Measurements from ENCODE around the gene MDFIC2. TPM values are rescaled to one million over a fixed set of nuclear protein-coding genes. Genes with fewer than 3 reads are reported as not detected.
"Not testable (repeated sequence)": the region's sequence is repeated elsewhere in the genome, so short reads cannot be mapped to it uniquely, and the experiment has no call there.

MDFIC2 gene
- total RNA-seq, 4 donors from 2014 or later, result not detected

GRCh38 chr3:70352215-70352614, 39.8 kb upstream of the MDFIC2 start:
- Histone ChIP-seq H3K4me1 (no peaks in the 10 kb centered on the region), H3K27me3 (no peaks in the 10 kb centered on the region), H3K36me3 (no peaks in the 10 kb centered on the region), H3K9me3 (no peaks in the 10 kb centered on the region), H3K4me3 (no peak overlapping the region), H3K27ac (no peak overlapping the region)
- TF ChIP-seq POLR2A (IDR thresholded peaks at IDR 0.05) (no peak), EP300 (IDR thresholded peaks at IDR 0.05) (no peak), CTCF (IDR thresholded peaks at IDR 0.05) (no peak), POLR2AphosphoS5 (IDR thresholded peaks at IDR 0.05) (no peak)
- DNase-seq (ENCODE audit: low spot score in 2 of 2), result no peak

GRCh38 chr3:70342149-70342548, 29.7 kb upstream of the MDFIC2 start:
- WGBS, result 27% methylated on average over 1 of the region's 1 CpG
- H3K36me3 ChIP-seq, result no peaks in the 10 kb centered on the region
- H3K27ac ChIP-seq, result no peak overlapping the region
- TF ChIP-seq EP300 (IDR thresholded peaks at IDR 0.05), result no peak
- no peak for TF ChIP-seq POLR2A (IDR thresholded peaks at IDR 0.05)
- no peak for TF ChIP-seq POLR2AphosphoS5 (IDR thresholded peaks at IDR 0.05)
- TF ChIP-seq CTCF (IDR thresholded peaks at IDR 0.05), result no peak
- no peak overlapping the region for H3K4me3 ChIP-seq
- no peak for DNase-seq (ENCODE audit: low spot score in 2 of 2)
- H3K27me3 ChIP-seq, result no peaks in the 10 kb centered on the region
- no peaks in the 10 kb centered on the region for H3K4me1 ChIP-seq
- no peaks in the 10 kb centered on the region for H3K9me3 ChIP-seq

- H3K27me3 ChIP-seq; H3K4me3 ChIP-seq; DNase-seq (ENCODE audit: low spot score in 2 of 2); H3K27ac ChIP-seq; H3K9me3 ChIP-seq; H3K36me3 ChIP-seq; H3K4me1 ChIP-seq: not testable (repeated sequence)
- WGBS, result 95% methylated on average over 1 of the region's 1 CpG
Observed at GRCh38 chr3:70336885-70337284, 24.4 kb upstream of the MDFIC2 start.

- H3K9me3 ChIP-seq, result no peaks in the 10 kb centered on the region
- H3K27me3 ChIP-seq, result no peaks in the 10 kb centered on the region
- WGBS, result 88% methylated on average over 3 of the region's 3 CpGs
- no peak for TF ChIP-seq POLR2A (IDR thresholded peaks at IDR 0.05)
- no peak for TF ChIP-seq EP300 (IDR thresholded peaks at IDR 0.05)
- no peak for TF ChIP-seq POLR2AphosphoS5 (IDR thresholded peaks at IDR 0.05)
- no peak for TF ChIP-seq CTCF (IDR thresholded peaks at IDR 0.05)
- H3K27ac ChIP-seq, result no peak overlapping the region
- no peak overlapping the region for H3K4me3 ChIP-seq
- H3K4me1 ChIP-seq, result no peaks in the 10 kb centered on the region
- H3K36me3 ChIP-seq, result no peaks in the 10 kb centered on the region
- DNase-seq (ENCODE audit: low spot score in 2 of 2), result no peak
Observed at GRCh38 chr3:70333080-70333479, 20.6 kb upstream of the MDFIC2 start.

- H3K4me1 ChIP-seq, result no peaks in the 10 kb centered on the region
- H3K36me3 ChIP-seq, result no peaks in the 10 kb centered on the region
- no peak for TF ChIP-seq POLR2AphosphoS5 (IDR thresholded peaks at IDR 0.05)
- no peak for TF ChIP-seq POLR2A (IDR thresholded peaks at IDR 0.05)
- no peak for TF ChIP-seq CTCF (IDR thresholded peaks at IDR 0.05)
- TF ChIP-seq EP300 (IDR thresholded peaks at IDR 0.05), result no peak
- H3K27ac ChIP-seq, result no peak overlapping the region
- no peak overlapping the region for H3K4me3 ChIP-seq
- H3K9me3 ChIP-seq, result no peaks in the 10 kb centered on the region
- WGBS, result 72% methylated on average over 1 of the region's 1 CpG
- H3K27me3 ChIP-seq, result no peaks in the 10 kb centered on the region
- no peak for DNase-seq (ENCODE audit: low spot score in 2 of 2)
Observed at GRCh38 chr3:70315021-70315420, 2.6 kb upstream of the MDFIC2 start.

GRCh38 chr3:70310809-70311208, 1.6 kb downstream of the MDFIC2 start:
- Histone ChIP-seq H3K4me1 (no peaks in the 10 kb centered on the region), H3K4me3 (no peak overlapping the region), H3K27me3 (no peaks in the 10 kb centered on the region), H3K27ac (no peak overlapping the region), H3K9me3 (no peaks in the 10 kb centered on the region), H3K36me3 (no peaks in the 10 kb centered on the region)
- WGBS, result 92% methylated on average over 1 of the region's 1 CpG
- DNase-seq (ENCODE audit: low spot score in 2 of 2), result no peak
- TF ChIP-seq POLR2A (IDR thresholded peaks at IDR 0.05) (no peak), EP300 (IDR thresholded peaks at IDR 0.05) (no peak), CTCF (IDR thresholded peaks at IDR 0.05) (no peak), POLR2AphosphoS5 (IDR thresholded peaks at IDR 0.05) (no peak)

All from suprapubic skin (tissue), 4 donors.